Stimulated activated CD4-positive, alpha-beta T cell treated with anti-CD3 and anti-CD28 coated beads, Interleukin-1b, Interleukin-23, amount 100 ng/mL, for 4 hours (primary cell): ENCODE results near the gene ITSN1.

Source experiments
- DNase-seq, 2 donors: peaks; one replicate each; pipeline ENCODE4 v3.0.0-alpha.2; 2020; ENCODE audit warnings: low read depth in 2 of 2

ITSN1 gene

GRCh38 chr21:33680870-33681269, 38.6 kb downstream of the ITSN1 start:
- DNase-seq, result no peak

- no peak for DNase-seq
Measured at GRCh38 chr21:33682992-33683627, 40.8 kb downstream of the ITSN1 start.

- DNase-seq, result no peak
Measured at GRCh38 chr21:33684068-33684467, 41.8 kb downstream of the ITSN1 start.

GRCh38 chr21:33684923-33685560, 42.7 kb downstream of the ITSN1 start:
- no peak for DNase-seq

- DNase-seq, result no peak
Measured at GRCh38 chr21:33685613-33686197, 43.4 kb downstream of the ITSN1 start.

GRCh38 chr21:33686386-33686785, 44.1 kb downstream of the ITSN1 start:
- no peak for DNase-seq

- no peak for DNase-seq
Measured at GRCh38 chr21:33687634-33688033, 45.3 kb downstream of the ITSN1 start.

- DNase-seq, result no peak
Measured at GRCh38 chr21:33688353-33688752, 46.1 kb downstream of the ITSN1 start.

- DNase-seq, result no peak
Measured at GRCh38 chr21:33690874-33691273, 48.6 kb downstream of the ITSN1 start.

- DNase-seq, result no peak
Measured at GRCh38 chr21:33691945-33692603, 49.8 kb downstream of the ITSN1 start.

GRCh38 chr21:33695813-33696212, 53.5 kb downstream of the ITSN1 start:
- DNase-seq, result no peak

- DNase-seq, result no peak
Measured at GRCh38 chr21:33696465-33696864, 54.2 kb downstream of the ITSN1 start.

GRCh38 chr21:33698087-33698860, 56.0 kb downstream of the ITSN1 start:
- no peak for DNase-seq

GRCh38 chr21:33699277-33699676, 57.0 kb downstream of the ITSN1 start:
- no peak for DNase-seq

GRCh38 chr21:33700491-33700890, 58.2 kb downstream of the ITSN1 start:
- no peak for DNase-seq

- no peak for DNase-seq
Measured at GRCh38 chr21:33703750-33704606, 61.7 kb downstream of the ITSN1 start.

- DNase-seq, result no peak
Measured at GRCh38 chr21:33707846-33708245, 65.5 kb downstream of the ITSN1 start.

- DNase-seq, result no peak
Measured at GRCh38 chr21:33708874-33709273, 66.6 kb downstream of the ITSN1 start.

- DNase-seq, result no peak
Measured at GRCh38 chr21:33712022-33712803, 69.9 kb downstream of the ITSN1 start.

- DNase-seq, result no peak
Measured at GRCh38 chr21:33721081-33721480, 78.8 kb downstream of the ITSN1 start.
